HG03521 (cell line): ENCODE measurements around the gene HTT.
"Not testable (repeated sequence)": the region's sequence is repeated elsewhere in the genome, so short reads cannot be mapped to it uniquely, and the experiment has no call there.

ENCODE experiments used
- ATAC-seq: cut with Tn5 transposase; IDR thresholded peaks from one replicate; pipeline ENCODE4 v1.9.1; 2021; ENCODE audit warnings: mild to moderate bottlenecking, moderate library complexity; ENCODE audit not compliant: unreplicated experiment

HTT gene

GRCh38 chr4:3044870-3045819 lies 29.3 kb upstream of the HTT start:
- no peak for ATAC-seq

DNA sequence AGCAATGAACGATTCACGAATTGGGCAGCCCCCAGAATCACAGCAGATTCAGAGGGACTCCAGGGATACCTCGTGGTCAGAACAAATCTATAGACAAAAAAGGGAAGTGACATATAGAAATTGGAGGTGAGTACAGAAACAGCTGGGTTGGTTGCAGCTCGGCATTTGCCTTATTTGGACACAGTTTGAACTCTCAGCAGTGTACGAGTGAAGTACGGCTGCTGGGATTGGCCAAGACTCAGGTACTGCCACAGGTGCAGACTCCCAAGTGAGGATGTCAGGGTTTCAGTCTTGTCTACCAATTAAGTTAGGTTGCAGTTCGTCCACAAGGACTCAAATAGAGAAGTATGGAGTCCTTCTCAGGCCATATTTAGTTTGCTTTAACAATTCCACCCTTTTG lies 28.3 kb upstream of the HTT start:
- ATAC-seq: no peak

- no peak for ATAC-seq
Measured at GRCh38 chr4:3046623-3047022, 27.9 kb upstream of the HTT start.

GRCh38 chr4:3047464-3048286 lies 26.8 kb upstream of the HTT start:
- ATAC-seq: peak; percentile 88

GRCh38 chr4:3051141-3051897 lies 23.2 kb upstream of the HTT start:
- ATAC-seq: not testable (repeated sequence)

GRCh38 chr4:3054169-3054759 lies 20.2 kb upstream of the HTT start:
- no peak for ATAC-seq

- no peak for ATAC-seq
Measured at GRCh38 chr4:3059943-3060342, 14.5 kb upstream of the HTT start.

DNA sequence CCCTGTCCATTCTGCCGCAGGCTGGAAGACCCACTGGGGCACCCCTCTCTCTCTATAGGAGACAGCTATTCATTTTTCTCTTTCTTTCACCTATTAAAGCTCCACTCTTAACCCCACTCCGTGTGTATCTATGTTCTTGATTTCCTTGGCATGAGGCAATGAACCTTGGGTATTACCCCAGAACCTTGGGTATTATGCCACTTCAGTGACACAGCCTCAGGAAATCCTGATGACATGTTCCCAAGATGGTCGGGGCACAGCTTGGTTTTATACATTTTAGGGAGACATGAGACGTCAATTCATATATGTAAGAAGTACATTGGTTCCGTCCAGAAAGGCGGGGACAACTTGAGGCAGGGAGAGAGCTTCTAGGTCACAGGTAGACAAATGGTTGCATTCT lies 13.5 kb upstream of the HTT start:
- no peak for ATAC-seq

- ATAC-seq: no peak
Measured at GRCh38 chr4:3062471-3062870, 12.0 kb upstream of the HTT start.

- ATAC-seq: no peak
Measured at GRCh38 chr4:3065551-3065950, 8.9 kb upstream of the HTT start.

DNA sequence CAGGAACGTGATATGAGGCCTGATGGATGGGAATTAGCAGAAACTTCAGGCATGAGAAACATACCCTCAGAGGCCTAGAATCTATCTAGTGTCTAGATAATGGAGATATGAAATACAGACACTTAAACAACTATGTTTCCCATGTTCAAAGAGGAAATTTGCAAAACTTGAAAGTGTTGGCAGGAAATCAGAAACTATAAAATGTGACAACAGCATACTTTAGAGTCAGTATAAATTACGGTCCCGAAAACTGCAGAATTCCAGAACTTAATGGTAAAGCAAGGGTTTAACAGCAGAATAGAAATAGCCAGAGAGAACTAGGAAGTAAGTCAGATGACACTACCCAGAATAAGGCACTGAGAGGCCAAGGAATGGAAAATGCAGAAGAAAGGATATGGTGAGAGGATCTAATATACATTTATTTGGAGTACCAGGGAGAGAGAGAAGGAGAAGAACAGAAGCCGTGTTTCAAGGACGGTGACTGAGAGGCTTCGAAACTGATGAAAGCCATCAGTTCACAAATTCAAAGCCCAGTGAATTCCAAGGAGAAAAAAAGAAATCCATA lies 7.6 kb upstream of the HTT start:
- no peak for ATAC-seq

DNA sequence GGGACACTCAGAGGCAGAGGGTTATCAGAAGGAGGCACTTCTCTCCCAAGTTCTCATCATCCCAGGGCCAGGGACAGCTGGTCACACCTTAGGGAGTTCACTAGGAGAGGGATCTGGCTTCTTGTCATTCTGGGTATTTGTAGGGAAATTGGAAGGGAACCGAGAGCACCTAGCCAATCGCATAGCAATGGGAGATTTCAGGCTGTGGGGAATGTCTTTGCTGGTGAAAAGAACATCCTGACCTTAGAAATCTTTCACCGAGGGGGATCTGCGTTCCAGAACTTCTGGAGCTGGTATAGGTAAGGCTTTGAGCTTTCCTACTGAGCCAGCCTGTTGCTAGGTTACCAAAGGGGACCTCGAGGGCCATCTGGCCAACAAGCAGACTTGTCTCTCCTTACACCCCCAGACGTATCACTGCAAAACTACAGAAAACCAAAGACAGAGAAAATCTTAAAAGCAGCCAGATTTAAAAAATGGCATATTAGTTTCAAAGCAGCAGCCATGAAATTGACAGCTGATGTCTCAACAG lies 6.9 kb upstream of the HTT start:
- ATAC-seq: no peak

DNA sequence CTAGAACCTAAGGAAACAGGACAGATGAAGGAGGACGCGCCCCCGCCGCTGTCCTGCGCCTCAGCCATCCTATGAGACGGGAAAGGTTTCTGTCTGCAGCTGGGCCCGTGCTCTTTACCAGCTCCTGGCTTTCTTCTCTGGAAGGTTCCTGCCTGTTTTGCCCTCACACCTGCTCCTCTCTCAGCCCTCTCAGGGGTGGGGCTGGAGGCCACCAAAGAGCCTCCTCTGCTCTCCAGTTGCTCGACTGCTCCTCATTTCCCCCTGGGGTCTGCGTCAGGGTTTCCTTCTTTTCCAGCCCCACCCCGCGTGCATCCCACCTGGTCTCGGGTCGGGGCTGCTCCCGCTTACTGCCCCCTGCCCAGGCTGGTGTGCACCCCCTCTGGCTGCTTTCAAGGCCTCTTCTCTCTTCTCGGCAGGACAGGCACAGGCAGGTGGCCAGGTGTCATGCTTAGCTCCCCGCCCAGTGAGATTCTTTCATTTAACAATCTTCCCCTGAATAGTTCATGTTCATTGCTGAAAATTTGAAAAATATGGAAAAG lies 4.8 kb upstream of the HTT start:
- no peak for ATAC-seq

- ATAC-seq: no peak
Measured at GRCh38 chr4:3070709-3071500, 3.6 kb upstream of the HTT start.

DNA sequence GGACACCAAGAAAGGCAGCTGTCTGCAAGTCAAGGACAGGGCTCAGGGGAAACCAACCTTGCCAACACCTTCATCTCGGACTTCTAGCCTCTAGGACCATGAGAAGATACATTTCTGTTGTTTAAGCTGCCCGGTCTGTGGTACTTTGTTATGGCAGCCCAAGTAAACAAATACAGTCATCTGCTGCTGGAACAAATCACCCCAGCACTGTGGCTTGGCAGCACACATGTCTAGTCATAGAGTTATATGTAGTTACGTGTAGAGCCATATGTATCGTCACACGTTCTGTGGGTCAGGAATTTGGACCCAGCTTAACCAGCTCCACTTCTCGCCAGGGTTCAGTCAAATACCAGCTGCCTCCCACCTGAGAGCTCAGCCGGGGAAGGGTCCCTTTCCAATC lies 2.7 kb upstream of the HTT start:
- ATAC-seq: no peak

DNA sequence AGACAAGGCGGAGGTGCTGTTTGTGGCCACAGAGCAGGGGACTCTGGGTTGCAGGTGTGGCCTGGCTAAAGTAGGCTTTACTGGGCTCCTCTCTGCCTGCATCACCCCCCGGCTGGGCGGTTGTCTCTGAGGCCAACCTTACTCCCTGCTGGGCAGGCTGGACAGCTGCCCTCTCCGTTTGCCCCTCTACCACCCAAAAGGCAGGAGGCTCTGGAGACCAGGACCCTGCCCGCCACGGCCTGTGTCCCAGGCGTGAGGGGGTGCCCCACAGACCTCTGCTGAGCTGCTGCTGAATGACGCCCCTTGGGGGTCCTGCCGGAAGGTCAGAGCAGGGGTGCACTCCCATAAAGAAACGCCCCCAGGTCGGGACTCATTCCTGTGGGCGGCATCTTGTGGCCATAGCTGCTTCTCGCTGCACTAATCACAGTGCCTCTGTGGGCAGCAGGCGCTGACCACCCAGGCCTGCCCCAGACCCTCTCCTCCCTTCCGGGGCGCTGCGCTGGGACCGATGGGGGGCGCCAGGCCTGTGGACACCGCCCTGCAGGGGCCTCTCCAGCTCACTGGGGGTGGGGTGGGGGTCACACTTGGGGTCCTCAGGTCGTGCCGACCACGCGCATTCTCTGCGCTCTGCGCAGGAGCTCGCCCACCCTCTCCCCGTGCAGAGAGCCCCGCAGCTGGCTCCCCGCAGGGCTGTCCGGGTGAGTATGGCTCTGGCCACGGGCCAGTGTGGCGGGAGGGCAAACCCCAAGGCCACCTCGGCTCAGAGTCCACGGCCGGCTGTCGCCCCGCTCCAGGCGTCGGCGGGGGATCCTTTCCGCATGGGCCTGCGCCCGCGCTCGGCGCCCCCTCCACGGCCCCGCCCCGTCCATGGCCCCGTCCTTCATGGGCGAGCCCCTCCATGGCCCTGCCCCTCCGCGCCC lies 1.1 kb upstream of the HTT start:
- ATAC-seq: peak; percentile 31

DNA sequence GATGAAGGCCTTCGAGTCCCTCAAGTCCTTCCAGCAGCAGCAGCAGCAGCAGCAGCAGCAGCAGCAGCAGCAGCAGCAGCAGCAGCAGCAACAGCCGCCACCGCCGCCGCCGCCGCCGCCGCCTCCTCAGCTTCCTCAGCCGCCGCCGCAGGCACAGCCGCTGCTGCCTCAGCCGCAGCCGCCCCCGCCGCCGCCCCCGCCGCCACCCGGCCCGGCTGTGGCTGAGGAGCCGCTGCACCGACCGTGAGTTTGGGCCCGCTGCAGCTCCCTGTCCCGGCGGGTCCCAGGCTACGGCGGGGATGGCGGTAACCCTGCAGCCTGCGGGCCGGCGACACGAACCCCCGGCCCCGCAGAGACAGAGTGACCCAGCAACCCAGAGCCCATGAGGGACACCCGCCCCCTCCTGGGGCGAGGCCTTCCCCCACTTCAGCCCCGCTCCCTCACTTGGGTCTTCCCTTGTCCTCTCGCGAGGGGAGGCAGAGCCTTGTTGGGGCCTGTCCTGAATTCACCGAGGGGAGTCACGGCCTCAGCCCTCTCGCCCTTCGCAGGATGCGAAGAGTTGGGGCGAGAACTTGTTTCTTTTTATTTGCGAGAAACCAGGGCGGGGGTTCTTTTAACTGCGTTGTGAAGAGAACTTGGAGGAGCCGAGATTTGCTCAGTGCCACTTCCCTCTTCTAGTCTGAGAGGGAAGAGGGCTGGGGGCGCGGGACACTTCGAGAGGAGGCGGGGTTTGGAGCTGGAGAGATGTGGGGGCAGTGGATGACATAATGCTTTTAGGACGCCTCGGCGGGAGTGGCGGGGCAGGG lies 568 bp downstream of the HTT start:
- peak; percentile 8 for ATAC-seq
